Adrenal gland (tissue), 5 donors: ENCODE measurements around the gene ILF2.

Experiments used
- POLR2A ChIP-seq, 2 donors: fragments of 450-650 bp; IDR thresholded peaks; one replicate each; pipeline ENCODE4 v1.6.1; 2017; ENCODE audit warnings: antibody characterized with exemption in 2 of 2, mild to moderate bottlenecking in 2 of 2, moderate library complexity in 1 of 2
- TF ChIP-seq, protein P1 (sequence below), 6 experiments: fragments of 450-650 bp in 4 of 6; fragments of 200-600 bp in 2 of 6; sonication (generic) in 1 of 6; IDR thresholded peaks; 1 replicate in 5 of 6; 2 replicates in 1 of 6; pipeline versions ENCODE4 v1.5.1 to v1.8.0; 2016 to 2021; ENCODE audit warnings: antibody characterized with exemption in 6 of 6, mild to moderate bottlenecking in 2 of 6, moderate library complexity in 1 of 6
- donor health status: DM: no; HTN: no; CAD: no.

- TF ChIP-seq, protein P1, sequence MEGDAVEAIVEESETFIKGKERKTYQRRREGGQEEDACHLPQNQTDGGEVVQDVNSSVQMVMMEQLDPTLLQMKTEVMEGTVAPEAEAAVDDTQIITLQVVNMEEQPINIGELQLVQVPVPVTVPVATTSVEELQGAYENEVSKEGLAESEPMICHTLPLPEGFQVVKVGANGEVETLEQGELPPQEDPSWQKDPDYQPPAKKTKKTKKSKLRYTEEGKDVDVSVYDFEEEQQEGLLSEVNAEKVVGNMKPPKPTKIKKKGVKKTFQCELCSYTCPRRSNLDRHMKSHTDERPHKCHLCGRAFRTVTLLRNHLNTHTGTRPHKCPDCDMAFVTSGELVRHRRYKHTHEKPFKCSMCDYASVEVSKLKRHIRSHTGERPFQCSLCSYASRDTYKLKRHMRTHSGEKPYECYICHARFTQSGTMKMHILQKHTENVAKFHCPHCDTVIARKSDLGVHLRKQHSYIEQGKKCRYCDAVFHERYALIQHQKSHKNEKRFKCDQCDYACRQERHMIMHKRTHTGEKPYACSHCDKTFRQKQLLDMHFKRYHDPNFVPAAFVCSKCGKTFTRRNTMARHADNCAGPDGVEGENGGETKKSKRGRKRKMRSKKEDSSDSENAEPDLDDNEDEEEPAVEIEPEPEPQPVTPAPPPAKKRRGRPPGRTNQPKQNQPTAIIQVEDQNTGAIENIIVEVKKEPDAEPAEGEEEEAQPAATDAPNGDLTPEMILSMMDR (IDR thresholded peaks at IDR 0.05): no peak
- TF ChIP-seq POLR2A (IDR thresholded peaks at IDR 0.05): no peak
Observed at GRCh38 chr1:153643100-153643499, 27.7 kb downstream of the ILF2 start.
